H9 (cell line): ENCODE results near the gene ZNF804A. TPM values are rescaled to one million over a fixed set of nuclear protein-coding genes. Genes with fewer than 3 reads are reported as not detected.

Experiments
- DNase-seq: peaks from one replicate; pipeline ENCODE4 v3.0.0-alpha.2; 2017
- H2AFZ ChIP-seq: one replicate; pipeline ENCODE4 v1.6.1; 2013; ENCODE audit warnings: mild to moderate bottlenecking, low read length, control low read depth, moderate library complexity
- H2AK5ac ChIP-seq: 2 replicates; pipeline ENCODE4 v1.6.1; 2013; ENCODE audit warnings: low read length, control low read depth, mixed read lengths; ENCODE audit not compliant: insufficient read length
- H2BK120ac ChIP-seq: one replicate; pipeline ENCODE4 v1.6.1; 2013; ENCODE audit warnings: low read depth, mild to moderate bottlenecking, low read length, control low read depth, inconsistent platforms; ENCODE audit not compliant: poor library complexity, severe bottlenecking
- H2BK12ac ChIP-seq: 2 replicates; pipeline ENCODE4 v1.6.1; 2013; ENCODE audit warnings: low read length, control low read depth, mixed read lengths, low read depth; ENCODE audit not compliant: insufficient read length
- H2BK15ac ChIP-seq: 2 replicates; pipeline ENCODE4 v1.6.1; 2013; ENCODE audit warnings: low read depth, low read length, control low read depth
- H2BK20ac ChIP-seq: one replicate; pipeline ENCODE4 v1.6.1; 2013; ENCODE audit warnings: low read depth, mild to moderate bottlenecking, low read length, control low read depth, inconsistent platforms; ENCODE audit not compliant: poor library complexity, severe bottlenecking
- H2BK5ac ChIP-seq: 2 replicates; pipeline ENCODE4 v1.6.1; 2013; ENCODE audit warnings: low read length, control low read depth, mixed read lengths; ENCODE audit not compliant: insufficient read length
- H3K14ac ChIP-seq: 2 replicates; pipeline ENCODE4 v1.6.1; 2013; ENCODE audit warnings: low read length, control low read depth; ENCODE audit not compliant: insufficient read depth
- H3K18ac ChIP-seq: 2 replicates; pipeline ENCODE4 v1.6.1; 2013; ENCODE audit warnings: low read depth, mild to moderate bottlenecking, mixed read lengths, low read length, control low read depth; ENCODE audit not compliant: insufficient read length
- H3K23ac ChIP-seq: 2 replicates; pipeline ENCODE4 v1.6.1; 2013; ENCODE audit warnings: low read length, control low read depth, mixed read lengths, low read depth; ENCODE audit not compliant: insufficient read length
- H3K23me2 ChIP-seq: 2 replicates; pipeline ENCODE4 v1.6.1; 2013; ENCODE audit warnings: low read depth, mild to moderate bottlenecking, mixed read lengths, low read length, control low read depth; ENCODE audit not compliant: insufficient read length, poor library complexity, severe bottlenecking
- H3K27ac ChIP-seq: 2 replicates; pipeline ENCODE4 v1.5.1; 2013; ENCODE audit warnings: low read length, control low read depth, mixed read lengths, low read depth; ENCODE audit not compliant: insufficient read length
- H3K27me3 ChIP-seq: 2 replicates; pipeline ENCODE4 v1.6.1; 2013; ENCODE audit warnings: low read length, control low read depth, inconsistent platforms; ENCODE audit not compliant: insufficient read depth
- H3K4ac ChIP-seq: 2 replicates; pipeline ENCODE4 v1.6.1; 2013; ENCODE audit warnings: low read depth, mild to moderate bottlenecking, control low read depth, inconsistent platforms, low read length, moderate library complexity
- H3K4me1 ChIP-seq: 2 replicates; pipeline ENCODE4 v1.6.1; 2013; ENCODE audit warnings: low read length, control low read depth, inconsistent platforms; ENCODE audit not compliant: insufficient read depth
- H3K4me2 ChIP-seq: 2 replicates; pipeline ENCODE4 v1.6.1; 2013; ENCODE audit warnings: low read length, control low read depth, mixed read lengths; ENCODE audit not compliant: insufficient read length, insufficient read depth
- H3K56ac ChIP-seq: 2 replicates; pipeline ENCODE4 v1.6.1; 2013; ENCODE audit warnings: low read depth, mild to moderate bottlenecking, mixed read lengths, low read length, control low read depth; ENCODE audit not compliant: insufficient read length
- H3K79me1 ChIP-seq: 2 replicates; pipeline ENCODE4 v1.6.1; 2013; ENCODE audit warnings: low read depth, mild to moderate bottlenecking, moderate library complexity, low read length, control low read depth, inconsistent platforms; ENCODE audit not compliant: insufficient read depth, poor library complexity, severe bottlenecking
- H3K79me2 ChIP-seq: 2 replicates; pipeline ENCODE4 v1.6.1; 2013; ENCODE audit warnings: low read length, control low read depth, inconsistent platforms; ENCODE audit not compliant: insufficient read depth
- H3K9ac ChIP-seq: 2 replicates; pipeline ENCODE4 v1.6.1; 2013; ENCODE audit warnings: low read length, control low read depth, mixed read lengths; ENCODE audit not compliant: insufficient read length; ENCODE audit errors: extremely low read depth
- H3K9me3 ChIP-seq: one replicate; pipeline ENCODE4 v1.6.1; 2013; ENCODE audit warnings: low read depth, low read length, inconsistent platforms; ENCODE audit not compliant: control insufficient read depth
- H3T11ph ChIP-seq: one replicate; pipeline ENCODE4 v1.6.1; 2013; ENCODE audit warnings: mild to moderate bottlenecking, low read length, control low read depth, inconsistent platforms
- H4K20me1 ChIP-seq: one replicate; pipeline ENCODE4 v1.6.1; 2013; ENCODE audit not compliant: control insufficient read depth, insufficient read length, insufficient read depth
- H4K5ac ChIP-seq: 2 replicates; pipeline ENCODE4 v1.6.1; 2013; ENCODE audit warnings: low read depth, mild to moderate bottlenecking, mixed read lengths, low read length, control low read depth; ENCODE audit not compliant: insufficient read length
- H4K8ac ChIP-seq: replicated peaks from 2 replicates; pipeline ENCODE4 v1.6.1; 2013; ENCODE audit warnings: low read length, control low read depth, mixed read lengths, low read depth; ENCODE audit not compliant: insufficient read length
- H4K91ac ChIP-seq: 2 replicates; pipeline ENCODE4 v1.6.1; 2013; ENCODE audit warnings: low read depth, mild to moderate bottlenecking, moderate library complexity, mixed read lengths, low read length, control low read depth; ENCODE audit not compliant: insufficient read length
- H3K27ac Mint-ChIP-seq, 3 experiments: 2 replicates in 2 of 3; 3 replicates in 1 of 3; pipeline ENCODE4 v1.8.0; 2020 to 2021; ENCODE audit warnings: mixed read lengths in 3 of 3, mild to moderate bottlenecking in 1 of 3, moderate library complexity in 1 of 3
- H3K27me3 Mint-ChIP-seq: 2 replicates; pipeline ENCODE4 v1.8.0; 2021; ENCODE audit warnings: low read depth, mild to moderate bottlenecking, moderate library complexity, mixed read lengths
- H3K36me3 Mint-ChIP-seq, 3 experiments: 2 replicates in 2 of 3; 3 replicates in 1 of 3; pipeline ENCODE4 v1.8.0; 2020 to 2021; ENCODE audit warnings: low read depth in 3 of 3, mixed read lengths in 3 of 3; ENCODE audit not compliant: insufficient read depth in 1 of 3
- H3K4me1 Mint-ChIP-seq, 2 experiments: 2 replicates each; pipeline ENCODE4 v1.8.0; 2020; ENCODE audit warnings: mixed read lengths in 2 of 2
- H3K4me3 Mint-ChIP-seq, 2 experiments: 2 replicates in 1 of 2; 3 replicates in 1 of 2; pipeline ENCODE4 v1.8.0; 2020 to 2021; ENCODE audit warnings: mild to moderate bottlenecking in 2 of 2, mixed read lengths in 2 of 2, moderate library complexity in 1 of 2
- H3K9me3 Mint-ChIP-seq, 2 experiments: 2 replicates in 1 of 2; 3 replicates in 1 of 2; pipeline ENCODE4 v1.8.0; 2020; ENCODE audit warnings: mild to moderate bottlenecking in 2 of 2, mixed read lengths in 2 of 2, moderate library complexity in 1 of 2
- WGBS: extraction: QIAGEN DNeasy Blood & Tissue Kit; methylation state at CpG from one replicate; pipeline ENCODE4 v1.1.7; 2013; ENCODE audit warnings: missing lambda C conversion rate, low lambda C conversion rate, mixed read lengths; ENCODE audit not compliant: insufficient read length; ENCODE audit errors: extremely low coverage; 5-methylcytosine and 5-hydroxymethylcytosine counted together
- total RNA-seq: library from RNA; stranded (reverse); gene quantifications from 2 replicates; pipeline ENCODE4 v1.2.1, GENCODE V29; 2021
- TF ChIP-seq, protein P1 (sequence below): fragments of 200-600 bp; sonication (generic); conservative IDR thresholded peaks from 3 replicates; pipeline ENCODE4 v1.8.0; 2021; ENCODE audit warnings: antibody characterized with exemption, mild to moderate bottlenecking

The ZNF804A gene
- total RNA-seq, 1 experiment from 2014 or later = not detected

DNA sequence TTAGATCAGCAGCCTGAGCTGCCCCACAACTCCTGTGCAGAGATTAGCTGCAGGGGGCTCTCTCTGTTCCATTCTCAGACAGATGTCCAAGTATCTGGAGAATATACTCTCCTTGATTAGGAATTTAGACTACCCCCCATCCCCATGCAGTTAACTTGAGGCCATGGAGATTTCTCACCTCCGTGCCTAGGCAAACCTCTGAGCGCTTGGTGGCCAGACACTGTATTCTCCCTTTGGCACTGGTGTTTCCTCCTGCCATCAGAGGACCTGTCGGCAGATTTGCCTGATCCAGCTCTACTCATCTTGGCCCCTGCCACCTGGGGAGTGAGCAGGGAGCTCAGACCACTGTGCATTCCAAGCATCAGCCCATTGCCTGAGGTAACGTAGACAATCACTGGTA is 48.3 kb downstream of the ZNF804A start:
- Histone ChIP-seq H2BK15ac (no peak overlapping the region), H3K18ac (no peak overlapping the region), H4K91ac (no peak overlapping the region), H3K79me1 (no peaks in the 10 kb centered on the region), H4K20me1 (no peaks in the 10 kb centered on the region), H3K27me3 (no peaks in the 10 kb centered on the region), H3K23ac (no peak overlapping the region), H4K8ac (no peak overlapping the region), H2AFZ (no peak overlapping the region), H3K4me2 (no peak overlapping the region), H3K14ac (no peak overlapping the region), H2BK20ac (no peak overlapping the region), H3K4me1 (no peaks in the 10 kb centered on the region), H2AK5ac (no peak overlapping the region), H3K4ac (no peak overlapping the region), H2BK12ac (no peak overlapping the region), H2BK5ac (no peak overlapping the region), H3K27ac (no peak overlapping the region), H3K56ac (no peak overlapping the region), H2BK120ac (no peak overlapping the region), H3K23me2 (no peaks in the 10 kb centered on the region), H3T11ph (no peak overlapping the region), H3K9ac (no peak overlapping the region), H3K79me2 (no peaks in the 10 kb centered on the region), H4K5ac (no peak overlapping the region), H3K9me3 (no peaks in the 10 kb centered on the region)
- Mint-ChIP-seq H3K4me3 (no peak overlapping the region), H3K27ac (no peak overlapping the region), H3K4me1 (peaks cover 4 to 8% of the 10 kb centered on the region in 2 experiments; a peak in 3 of 4 replicates), H3K36me3 (peaks cover 0 to 13% (median 0%) of the 10 kb centered on the region in 3 experiments; a peak in 1 of 7 replicates), H3K27me3 (no peaks in the 10 kb centered on the region), H3K9me3 (no peaks in the 10 kb centered on the region)
- DNase-seq = no peak
- TF ChIP-seq, protein P1, sequence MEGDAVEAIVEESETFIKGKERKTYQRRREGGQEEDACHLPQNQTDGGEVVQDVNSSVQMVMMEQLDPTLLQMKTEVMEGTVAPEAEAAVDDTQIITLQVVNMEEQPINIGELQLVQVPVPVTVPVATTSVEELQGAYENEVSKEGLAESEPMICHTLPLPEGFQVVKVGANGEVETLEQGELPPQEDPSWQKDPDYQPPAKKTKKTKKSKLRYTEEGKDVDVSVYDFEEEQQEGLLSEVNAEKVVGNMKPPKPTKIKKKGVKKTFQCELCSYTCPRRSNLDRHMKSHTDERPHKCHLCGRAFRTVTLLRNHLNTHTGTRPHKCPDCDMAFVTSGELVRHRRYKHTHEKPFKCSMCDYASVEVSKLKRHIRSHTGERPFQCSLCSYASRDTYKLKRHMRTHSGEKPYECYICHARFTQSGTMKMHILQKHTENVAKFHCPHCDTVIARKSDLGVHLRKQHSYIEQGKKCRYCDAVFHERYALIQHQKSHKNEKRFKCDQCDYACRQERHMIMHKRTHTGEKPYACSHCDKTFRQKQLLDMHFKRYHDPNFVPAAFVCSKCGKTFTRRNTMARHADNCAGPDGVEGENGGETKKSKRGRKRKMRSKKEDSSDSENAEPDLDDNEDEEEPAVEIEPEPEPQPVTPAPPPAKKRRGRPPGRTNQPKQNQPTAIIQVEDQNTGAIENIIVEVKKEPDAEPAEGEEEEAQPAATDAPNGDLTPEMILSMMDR = no peak
- WGBS = no CpG with 5 or more reads among the region's 4 CpGs
